ENCODE results near the gene ADORA2B. TPM values are rescaled to one million over a fixed set of nuclear protein-coding genes. Genes with fewer than 3 reads are reported as not detected.

Gene ADORA2B
- total RNA-seq, 1 donor = 2.2 TPM

- Histone ChIP-seq H3K9me3 (ENCODE audit: low read depth, low read length) (no peaks in the 10 kb centered on the region), H3K27me3 (ENCODE audit: insufficient read depth, low read length) (no peaks in the 10 kb centered on the region), H3K4me3 (ENCODE audit: low read length) (no peak overlapping the region), H3K4me1 (ENCODE audit: insufficient read depth, low read length) (peaks cover 32% of the 10 kb centered on the region)
Observed at GRCh38 chr17:15957206-15957605, 12.3 kb downstream of the ADORA2B start.

GRCh38 chr17:15957608-15958307 lies 12.8 kb downstream of the ADORA2B start:
- Histone ChIP-seq H3K4me1 (ENCODE audit: insufficient read depth, low read length) (peaks cover 32% of the 10 kb centered on the region), H3K4me3 (ENCODE audit: low read length) (no peak overlapping the region), H3K9me3 (ENCODE audit: low read depth, low read length) (no peaks in the 10 kb centered on the region), H3K27me3 (ENCODE audit: insufficient read depth, low read length) (no peaks in the 10 kb centered on the region)

- no peaks in the 10 kb centered on the region for H3K9me3 ChIP-seq (ENCODE audit: low read depth, low read length)
- no peak overlapping the region for H3K4me3 ChIP-seq (ENCODE audit: low read length)
- no peaks in the 10 kb centered on the region for H3K27me3 ChIP-seq (ENCODE audit: insufficient read depth, low read length)
- peaks cover 32% of the 10 kb centered on the region for H3K4me1 ChIP-seq (ENCODE audit: insufficient read depth, low read length)
Observed at GRCh38 chr17:15958484-15958854, 13.5 kb downstream of the ADORA2B start.

GRCh38 chr17:15963670-15964110 lies 18.8 kb downstream of the ADORA2B start:
- Histone ChIP-seq H3K27me3 (ENCODE audit: insufficient read depth, low read length) (no peaks in the 10 kb centered on the region), H3K4me1 (ENCODE audit: insufficient read depth, low read length) (peaks cover 38% of the 10 kb centered on the region), H3K9me3 (ENCODE audit: low read depth, low read length) (no peaks in the 10 kb centered on the region), H3K4me3 (ENCODE audit: low read length) (no peak overlapping the region)

- Histone ChIP-seq H3K9me3 (ENCODE audit: low read depth, low read length) (no peaks in the 10 kb centered on the region), H3K4me1 (ENCODE audit: insufficient read depth, low read length) (peaks cover 26% of the 10 kb centered on the region), H3K4me3 (ENCODE audit: low read length) (no peak overlapping the region), H3K27me3 (ENCODE audit: insufficient read depth, low read length) (no peaks in the 10 kb centered on the region)
Observed at GRCh38 chr17:15965528-15965927, 20.6 kb downstream of the ADORA2B start.

GRCh38 chr17:15966183-15966878 lies 21.4 kb downstream of the ADORA2B start:
- H3K9me3 ChIP-seq (ENCODE audit: low read depth, low read length) = no peaks in the 10 kb centered on the region
- peaks cover 32% of the 10 kb centered on the region for H3K4me1 ChIP-seq (ENCODE audit: insufficient read depth, low read length)
- no peak overlapping the region for H3K4me3 ChIP-seq (ENCODE audit: low read length)
- H3K27me3 ChIP-seq (ENCODE audit: insufficient read depth, low read length) = no peaks in the 10 kb centered on the region

GRCh38 chr17:15966879-15967248 lies 21.9 kb downstream of the ADORA2B start:
- no peak overlapping the region for H3K4me3 ChIP-seq (ENCODE audit: low read length)
- H3K4me1 ChIP-seq (ENCODE audit: insufficient read depth, low read length) = peaks cover 35% of the 10 kb centered on the region

GRCh38 chr17:15967706-15968399 lies 22.9 kb downstream of the ADORA2B start:
- H3K4me3 ChIP-seq (ENCODE audit: low read length) = no peak overlapping the region
- peaks cover 35% of the 10 kb centered on the region for H3K4me1 ChIP-seq (ENCODE audit: insufficient read depth, low read length)
- H3K27me3 ChIP-seq (ENCODE audit: insufficient read depth, low read length) = no peaks in the 10 kb centered on the region
- no peaks in the 10 kb centered on the region for H3K9me3 ChIP-seq (ENCODE audit: low read depth, low read length)

More at GRCh38 chr17:15966879-15967248, 21.9 kb downstream of the ADORA2B start:
- Histone ChIP-seq H3K9me3 (ENCODE audit: low read depth, low read length) (no peaks in the 10 kb centered on the region), H3K27me3 (ENCODE audit: insufficient read depth, low read length) (no peaks in the 10 kb centered on the region)

GRCh38 chr17:15969463-15969862 lies 24.5 kb downstream of the ADORA2B start:
- H3K4me3 ChIP-seq (ENCODE audit: low read length) = no peak overlapping the region
- H3K4me1 ChIP-seq (ENCODE audit: insufficient read depth, low read length) = peaks cover 35% of the 10 kb centered on the region
- H3K27me3 ChIP-seq (ENCODE audit: insufficient read depth, low read length) = no peaks in the 10 kb centered on the region
- H3K9me3 ChIP-seq (ENCODE audit: low read depth, low read length) = no peaks in the 10 kb centered on the region

- no peak overlapping the region for H3K4me3 ChIP-seq (ENCODE audit: low read length)
- no peaks in the 10 kb centered on the region for H3K9me3 ChIP-seq (ENCODE audit: low read depth, low read length)
- H3K4me1 ChIP-seq (ENCODE audit: insufficient read depth, low read length) = peaks cover 31% of the 10 kb centered on the region
- H3K27me3 ChIP-seq (ENCODE audit: insufficient read depth, low read length) = no peaks in the 10 kb centered on the region
Observed at GRCh38 chr17:15970500-15970899, 25.6 kb downstream of the ADORA2B start.

GRCh38 chr17:15971098-15971678 lies 26.3 kb downstream of the ADORA2B start:
- Histone ChIP-seq H3K27me3 (ENCODE audit: insufficient read depth, low read length) (no peaks in the 10 kb centered on the region), H3K4me1 (ENCODE audit: insufficient read depth, low read length) (peaks cover 25% of the 10 kb centered on the region), H3K4me3 (ENCODE audit: low read length) (no peak overlapping the region), H3K9me3 (ENCODE audit: low read depth, low read length) (no peaks in the 10 kb centered on the region)

- Histone ChIP-seq H3K4me1 (ENCODE audit: insufficient read depth, low read length) (peaks cover 18% of the 10 kb centered on the region), H3K27me3 (ENCODE audit: insufficient read depth, low read length) (no peaks in the 10 kb centered on the region), H3K9me3 (ENCODE audit: low read depth, low read length) (no peaks in the 10 kb centered on the region), H3K4me3 (ENCODE audit: low read length) (no peak overlapping the region)
Observed at GRCh38 chr17:15971882-15972281, 27.0 kb downstream of the ADORA2B start.

- Histone ChIP-seq H3K9me3 (ENCODE audit: low read depth, low read length) (no peaks in the 10 kb centered on the region), H3K4me3 (ENCODE audit: low read length) (no peak overlapping the region), H3K27me3 (ENCODE audit: insufficient read depth, low read length) (no peaks in the 10 kb centered on the region), H3K4me1 (ENCODE audit: insufficient read depth, low read length) (peaks cover 12% of the 10 kb centered on the region)
Observed at GRCh38 chr17:15972497-15972951, 27.6 kb downstream of the ADORA2B start.

GRCh38 chr17:15973016-15973415 lies 28.1 kb downstream of the ADORA2B start:
- Histone ChIP-seq H3K4me3 (ENCODE audit: low read length) (no peak overlapping the region), H3K27me3 (ENCODE audit: insufficient read depth, low read length) (no peaks in the 10 kb centered on the region), H3K4me1 (ENCODE audit: insufficient read depth, low read length) (peaks cover 9% of the 10 kb centered on the region), H3K9me3 (ENCODE audit: low read depth, low read length) (no peaks in the 10 kb centered on the region)

GRCh38 chr17:15973834-15974233 lies 28.9 kb downstream of the ADORA2B start:
- H3K9me3 ChIP-seq (ENCODE audit: low read depth, low read length) = no peaks in the 10 kb centered on the region
- peaks cover 9% of the 10 kb centered on the region for H3K4me1 ChIP-seq (ENCODE audit: insufficient read depth, low read length)
- H3K27me3 ChIP-seq (ENCODE audit: insufficient read depth, low read length) = no peaks in the 10 kb centered on the region
- H3K4me3 ChIP-seq (ENCODE audit: low read length) = no peak overlapping the region

All from mononuclear cell (primary cell).